Tibial nerve (tissue), 4 donors: ENCODE results near the gene ANKMY1.

Experiments
- EP300 ChIP-seq, 2 donors: sonication (generic); formaldehyde crosslinking; IDR thresholded peaks; one replicate each; pipeline ENCODE4 v1.6.1; 2017; ENCODE audit warnings: antibody characterized with exemption in 2 of 2, mild to moderate bottlenecking in 1 of 2
- POLR2A ChIP-seq, 2 donors: fragments of 450-650 bp; IDR thresholded peaks; one replicate each; pipeline ENCODE4 v1.6.1; 2017; ENCODE audit warnings: antibody characterized with exemption in 2 of 2, mild to moderate bottlenecking in 2 of 2, moderate library complexity in 2 of 2
- TF ChIP-seq, protein P1 (sequence below), 5 experiments: fragments of 200-600 bp in 3 of 5; fragments of 450-650 bp in 2 of 5; sonication (generic) in 3 of 5; IDR thresholded peaks; one replicate each; pipeline ENCODE4 v1.5.1; 2016 to 2019; ENCODE audit warnings: antibody characterized with exemption in 5 of 5, mild to moderate bottlenecking in 3 of 5, moderate library complexity in 2 of 5

DNA sequence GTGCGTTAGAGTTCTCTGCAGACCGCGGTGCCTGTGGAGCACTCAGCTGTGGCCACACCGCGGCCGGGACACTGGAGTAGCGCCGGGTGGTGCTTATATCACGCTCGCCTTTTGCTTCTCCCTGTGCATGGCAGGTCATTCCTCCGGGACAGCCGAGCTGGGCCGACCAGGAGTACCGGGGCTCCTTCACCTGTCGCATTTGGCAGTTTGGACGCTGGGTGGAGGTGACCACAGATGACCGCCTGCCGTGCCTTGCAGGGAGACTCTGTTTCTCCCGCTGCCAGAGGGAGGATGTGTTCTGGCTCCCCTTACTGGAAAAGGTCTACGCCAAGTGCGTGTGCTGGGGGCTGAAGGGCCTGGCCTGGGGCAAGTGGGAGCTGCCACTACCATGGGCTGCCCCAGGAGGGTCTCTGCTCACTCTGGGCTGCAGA, 32.9 kb upstream of the ANKMY1 start:
- TF ChIP-seq, protein P1, sequence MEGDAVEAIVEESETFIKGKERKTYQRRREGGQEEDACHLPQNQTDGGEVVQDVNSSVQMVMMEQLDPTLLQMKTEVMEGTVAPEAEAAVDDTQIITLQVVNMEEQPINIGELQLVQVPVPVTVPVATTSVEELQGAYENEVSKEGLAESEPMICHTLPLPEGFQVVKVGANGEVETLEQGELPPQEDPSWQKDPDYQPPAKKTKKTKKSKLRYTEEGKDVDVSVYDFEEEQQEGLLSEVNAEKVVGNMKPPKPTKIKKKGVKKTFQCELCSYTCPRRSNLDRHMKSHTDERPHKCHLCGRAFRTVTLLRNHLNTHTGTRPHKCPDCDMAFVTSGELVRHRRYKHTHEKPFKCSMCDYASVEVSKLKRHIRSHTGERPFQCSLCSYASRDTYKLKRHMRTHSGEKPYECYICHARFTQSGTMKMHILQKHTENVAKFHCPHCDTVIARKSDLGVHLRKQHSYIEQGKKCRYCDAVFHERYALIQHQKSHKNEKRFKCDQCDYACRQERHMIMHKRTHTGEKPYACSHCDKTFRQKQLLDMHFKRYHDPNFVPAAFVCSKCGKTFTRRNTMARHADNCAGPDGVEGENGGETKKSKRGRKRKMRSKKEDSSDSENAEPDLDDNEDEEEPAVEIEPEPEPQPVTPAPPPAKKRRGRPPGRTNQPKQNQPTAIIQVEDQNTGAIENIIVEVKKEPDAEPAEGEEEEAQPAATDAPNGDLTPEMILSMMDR (IDR thresholded peaks at IDR 0.05), result no peak
- no peak for TF ChIP-seq POLR2A (IDR thresholded peaks at IDR 0.05)
- no peak for TF ChIP-seq EP300 (IDR thresholded peaks at IDR 0.05)
